ENCODE results near the gene KCNJ8. TPM values are rescaled to one million over a fixed set of nuclear protein-coding genes. Genes with fewer than 3 reads are reported as not detected.

KCNJ8 gene
- total and polyA plus RNA-seq, 3 donors from 2014 or later: 2.0 to 3.3 (median 2.2) TPM

DNA sequence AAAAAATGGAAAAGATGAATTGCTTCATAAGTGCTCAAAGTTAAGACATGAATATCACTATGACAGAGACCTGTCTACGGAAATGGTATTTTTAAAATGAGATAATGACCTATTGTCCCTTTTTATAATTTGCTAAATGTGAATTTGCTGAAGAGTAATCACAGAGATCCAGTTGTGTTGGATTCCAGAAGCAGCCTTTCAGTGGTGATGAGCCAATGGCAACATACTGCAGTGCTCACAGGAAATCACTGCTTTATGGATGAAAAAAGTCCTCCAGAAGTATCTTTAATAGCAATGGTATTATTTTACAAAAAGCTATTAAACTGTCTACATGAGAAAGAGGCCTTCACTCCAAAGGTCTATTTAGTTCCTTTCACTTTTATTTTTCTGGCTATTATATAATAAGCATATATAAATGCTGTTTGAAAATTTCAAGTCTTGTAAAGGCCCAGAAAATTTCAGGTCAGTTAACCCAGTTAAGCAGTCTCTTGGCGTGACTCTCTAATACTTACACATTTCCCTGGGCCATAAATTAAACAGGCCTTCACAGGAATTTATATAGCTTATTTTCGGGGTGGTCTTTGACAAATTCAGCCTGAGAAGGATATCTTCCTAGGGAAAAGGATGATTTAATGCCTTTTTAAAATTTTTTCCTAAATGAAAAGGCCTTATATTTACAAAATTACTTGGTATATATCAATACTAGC lies 55.4 kb downstream of the KCNJ8 start:
- intact Hi-C loops (cut with DNase I; ENCODE audit: low total_unique reads): no loop called here
- H3K27ac ChIP-seq: no peak overlapping the region

GRCh38 chr12:21718403-21718802 lies 56.1 kb downstream of the KCNJ8 start:
- DNase-seq: no peak

More for the DNA sequence above, 55.4 kb downstream of the KCNJ8 start:
- no peak for DNase-seq
- H3K36me3 ChIP-seq (ENCODE audit: low read depth, missing control alignments): no peaks in the 10 kb centered on the region
- no peaks in the 10 kb centered on the region for H3K27me3 ChIP-seq
- H3K4me1 ChIP-seq: no peaks in the 10 kb centered on the region
- no peak overlapping the region for H3K4me3 ChIP-seq
- H3K9me3 ChIP-seq: no peaks in the 10 kb centered on the region
- no peak for TF ChIP-seq POLR2A (IDR thresholded peaks at IDR 0.05)
- TF ChIP-seq, protein P1, sequence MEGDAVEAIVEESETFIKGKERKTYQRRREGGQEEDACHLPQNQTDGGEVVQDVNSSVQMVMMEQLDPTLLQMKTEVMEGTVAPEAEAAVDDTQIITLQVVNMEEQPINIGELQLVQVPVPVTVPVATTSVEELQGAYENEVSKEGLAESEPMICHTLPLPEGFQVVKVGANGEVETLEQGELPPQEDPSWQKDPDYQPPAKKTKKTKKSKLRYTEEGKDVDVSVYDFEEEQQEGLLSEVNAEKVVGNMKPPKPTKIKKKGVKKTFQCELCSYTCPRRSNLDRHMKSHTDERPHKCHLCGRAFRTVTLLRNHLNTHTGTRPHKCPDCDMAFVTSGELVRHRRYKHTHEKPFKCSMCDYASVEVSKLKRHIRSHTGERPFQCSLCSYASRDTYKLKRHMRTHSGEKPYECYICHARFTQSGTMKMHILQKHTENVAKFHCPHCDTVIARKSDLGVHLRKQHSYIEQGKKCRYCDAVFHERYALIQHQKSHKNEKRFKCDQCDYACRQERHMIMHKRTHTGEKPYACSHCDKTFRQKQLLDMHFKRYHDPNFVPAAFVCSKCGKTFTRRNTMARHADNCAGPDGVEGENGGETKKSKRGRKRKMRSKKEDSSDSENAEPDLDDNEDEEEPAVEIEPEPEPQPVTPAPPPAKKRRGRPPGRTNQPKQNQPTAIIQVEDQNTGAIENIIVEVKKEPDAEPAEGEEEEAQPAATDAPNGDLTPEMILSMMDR (IDR thresholded peaks at IDR 0.05): no peak
- WGBS, 2 donors: 65 to 79% methylated on average over 3 of the region's 3 CpGs

DNA sequence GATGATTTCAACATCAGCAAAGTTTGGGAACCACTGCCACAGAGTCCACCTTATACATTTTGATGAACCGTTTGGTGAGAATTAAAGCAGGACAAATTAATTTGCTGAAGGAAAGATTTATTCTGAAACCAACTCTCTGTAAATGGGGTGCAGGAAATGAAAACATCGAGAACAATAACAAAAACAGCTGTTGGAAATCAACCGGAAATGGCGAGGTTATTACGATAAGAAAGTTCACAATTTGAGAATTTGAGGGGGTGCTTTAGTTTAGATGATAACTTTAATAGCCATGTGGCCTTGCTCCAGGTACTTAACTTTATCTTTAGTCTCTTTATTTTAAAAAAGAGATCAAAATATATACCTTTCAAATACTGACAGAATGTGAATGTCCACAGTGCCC lies 56.7 kb downstream of the KCNJ8 start:
- Histone ChIP-seq H3K9me3 (no peaks in the 10 kb centered on the region), H3K27me3 (no peaks in the 10 kb centered on the region), H3K36me3 (ENCODE audit: low read depth, missing control alignments) (no peaks in the 10 kb centered on the region), H3K4me1 (no peaks in the 10 kb centered on the region), H3K4me3 (no peak overlapping the region), H3K27ac (no peak overlapping the region)
- DNase-seq: no peak
- TF ChIP-seq POLR2A (IDR thresholded peaks at IDR 0.05): no peak
- TF ChIP-seq, protein P1 (IDR thresholded peaks at IDR 0.05): no peak
- 58 to 67% methylated on average over 5 of the region's 5 CpGs for WGBS, 2 donors
- intact Hi-C loops (cut with DNase I; ENCODE audit: low total_unique reads): no loop called here

More at GRCh38 chr12:21718403-21718802, 56.1 kb downstream of the KCNJ8 start:
- no peak overlapping the region for H3K4me3 ChIP-seq
- no peaks in the 10 kb centered on the region for H3K4me1 ChIP-seq
- 63 to 75% methylated on average over 1 of the region's 1 CpG for WGBS, 2 donors
- H3K9me3 ChIP-seq: no peaks in the 10 kb centered on the region
- intact Hi-C loops (cut with DNase I; ENCODE audit: low total_unique reads): no loop called here
- no peaks in the 10 kb centered on the region for H3K36me3 ChIP-seq (ENCODE audit: low read depth, missing control alignments)
- no peak overlapping the region for H3K27ac ChIP-seq
- TF ChIP-seq, protein P1 (IDR thresholded peaks at IDR 0.05): no peak
- TF ChIP-seq POLR2A (IDR thresholded peaks at IDR 0.05): no peak
- no peaks in the 10 kb centered on the region for H3K27me3 ChIP-seq

DNA sequence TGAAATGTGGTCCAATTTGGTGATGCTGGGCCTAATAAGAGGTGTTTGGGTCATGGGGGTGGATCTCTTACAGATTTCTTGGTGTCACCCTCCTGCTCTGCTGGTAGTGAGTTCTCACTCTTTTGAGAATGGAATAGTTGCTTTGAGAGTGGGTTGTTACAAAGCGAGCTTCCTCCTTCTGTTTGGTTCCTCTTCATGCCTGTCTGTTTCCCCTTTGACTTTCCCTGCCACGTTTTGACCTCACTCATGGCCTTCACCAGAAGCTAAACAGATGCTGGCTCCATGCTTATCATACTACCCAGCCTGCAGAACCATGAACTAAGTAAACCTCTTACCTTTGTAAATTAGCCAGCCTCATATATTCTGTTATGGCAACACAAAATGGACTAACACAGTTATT lies 59.1 kb downstream of the KCNJ8 start:
- WGBS, 2 donors: 64 to 69% methylated on average over 2 of the region's 2 CpGs

More for the DNA sequence above, 59.1 kb downstream of the KCNJ8 start:
- DNase-seq: no peak
- TF ChIP-seq, protein P1 (IDR thresholded peaks at IDR 0.05): no peak
- no peak for TF ChIP-seq POLR2A (IDR thresholded peaks at IDR 0.05)
- Histone ChIP-seq H3K27ac (no peak overlapping the region), H3K36me3 (ENCODE audit: low read depth, missing control alignments) (no peaks in the 10 kb centered on the region), H3K9me3 (no peaks in the 10 kb centered on the region), H3K27me3 (no peaks in the 10 kb centered on the region), H3K4me1 (no peaks in the 10 kb centered on the region), H3K4me3 (no peak overlapping the region)
- intact Hi-C loops (cut with DNase I; ENCODE audit: low total_unique reads): no loop called here

Other genes starting within 250 kb of the KCNJ8 start
- 1 to 10 TPM in 1 of 2 donors, under 1 TPM in 1; 0.93 to 2.1 TPM for gene SPX, start 248.4 kb downstream of the KCNJ8 start, total RNA-seq
- gene SPX, start 248.4 kb downstream of the KCNJ8 start, polyA plus RNA-seq (ENCODE audit: insufficient read depth, low read depth, low replicate concordance): 1.5 TPM
- gene GYS2, start 169.9 kb downstream of the KCNJ8 start, total RNA-seq: not detected
- not detected for gene GYS2, start 169.9 kb downstream of the KCNJ8 start, polyA plus RNA-seq (ENCODE audit: insufficient read depth, low read depth, low replicate concordance)
- 100 to 1,000 TPM; 196 to 259 TPM for gene LDHB, start 116.9 kb downstream of the KCNJ8 start, total RNA-seq
- gene LDHB, start 116.9 kb downstream of the KCNJ8 start, polyA plus RNA-seq (ENCODE audit: insufficient read depth, low read depth, low replicate concordance): 158 TPM
- gene ABCC9, start 166.7 kb upstream of the KCNJ8 start, total RNA-seq: 1 to 10 TPM; 2.3 to 2.7 TPM
- 2.1 TPM for gene ABCC9, start 166.7 kb upstream of the KCNJ8 start, polyA plus RNA-seq (ENCODE audit: insufficient read depth, low read depth, low replicate concordance)